Stimulated activated CD8-positive, alpha-beta memory T cell treated with anti-CD3 and anti-CD28 coated beads, Interleukin-7, amount 100 ng/mL, for 1 hour (primary cell): ENCODE data around the gene IRF2.

ENCODE experiments used
- DNase-seq, 2 donors: peaks; one replicate each; pipeline ENCODE4 v3.0.0-alpha.2; 2020; ENCODE audit warnings: low read depth in 2 of 2

Gene IRF2

GRCh38 chr4:184474263-184475095, at the start of gene IRF2:
IRF2 (minus strand) TSS chr4:184474550; CDS start chr4:184429064, 45,486 bp downstream.
- DNase-seq: peak; percentile 85 to 92

DNA sequence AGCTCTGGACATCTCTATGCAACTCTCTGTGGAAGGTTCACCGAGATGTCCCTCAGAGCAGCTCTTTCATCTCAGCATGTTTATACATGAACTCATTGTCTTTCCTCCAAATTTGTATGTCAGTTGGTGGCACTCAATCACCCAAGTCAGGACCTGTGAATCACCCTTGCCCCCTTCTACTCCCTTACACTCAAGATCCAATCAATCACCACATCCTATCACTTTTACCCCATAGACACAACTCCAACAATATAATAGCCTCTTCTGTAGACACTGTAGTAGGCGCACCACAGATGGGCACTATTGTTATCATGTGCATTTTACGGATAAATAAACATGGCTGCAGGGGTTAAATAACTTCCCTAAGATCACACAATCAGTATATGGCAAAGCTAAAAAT, 41.3 kb upstream of the IRF2 start:
- DNase-seq: no peak

- no peak for DNase-seq
Measured at GRCh38 chr4:184514121-184514988, 40.0 kb upstream of the IRF2 start.

GRCh38 chr4:184513802-184514120, 39.4 kb upstream of the IRF2 start:
- no peak for DNase-seq

- no peak for DNase-seq
Measured at GRCh38 chr4:184511156-184511555, 36.8 kb upstream of the IRF2 start.

DNA sequence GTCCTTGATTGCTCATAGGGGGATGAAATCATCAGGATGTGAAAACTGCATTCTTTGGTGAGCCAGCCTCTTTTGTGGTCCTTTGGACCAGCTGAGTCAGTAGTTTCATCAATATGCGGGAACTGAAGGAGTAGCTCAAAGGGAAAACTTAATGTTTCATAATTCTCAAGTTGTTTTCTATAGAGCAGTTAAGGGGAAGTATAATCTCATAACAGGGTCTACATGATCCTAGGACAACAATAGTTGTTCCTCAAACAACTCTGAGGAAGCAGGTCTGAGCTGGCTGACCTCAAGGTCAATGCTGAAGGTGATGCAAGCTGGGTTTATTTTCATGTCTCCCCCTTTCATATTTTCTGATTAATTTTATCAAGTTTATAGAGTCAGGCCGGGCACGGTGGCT, 36.1 kb upstream of the IRF2 start:
- no peak for DNase-seq

GRCh38 chr4:184506527-184507121, 32.3 kb upstream of the IRF2 start:
- DNase-seq: no peak

GRCh38 chr4:184504385-184504784, 30.0 kb upstream of the IRF2 start:
- no peak for DNase-seq

DNA sequence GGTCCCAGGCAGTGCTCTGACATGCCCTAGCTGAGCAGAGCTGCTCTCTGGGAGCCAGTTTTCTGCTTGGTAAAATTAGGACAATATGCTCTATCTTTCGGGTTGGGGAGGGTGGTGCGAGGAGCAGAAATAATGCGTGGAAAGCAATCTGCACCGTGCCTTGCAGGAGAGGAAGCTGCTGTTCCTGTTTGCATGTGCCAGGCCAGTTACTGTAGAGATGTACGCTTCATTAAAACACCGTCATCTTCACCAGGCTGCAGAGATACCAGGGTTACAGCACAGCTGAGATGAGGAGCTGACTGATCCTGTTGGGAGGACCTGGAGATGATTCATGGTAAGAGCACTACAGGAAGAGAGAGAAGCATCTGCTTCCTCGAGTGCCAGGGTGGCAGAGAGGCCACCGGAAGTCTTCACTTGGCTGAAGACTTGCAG, 29.5 kb upstream of the IRF2 start:
- no peak for DNase-seq

DNA sequence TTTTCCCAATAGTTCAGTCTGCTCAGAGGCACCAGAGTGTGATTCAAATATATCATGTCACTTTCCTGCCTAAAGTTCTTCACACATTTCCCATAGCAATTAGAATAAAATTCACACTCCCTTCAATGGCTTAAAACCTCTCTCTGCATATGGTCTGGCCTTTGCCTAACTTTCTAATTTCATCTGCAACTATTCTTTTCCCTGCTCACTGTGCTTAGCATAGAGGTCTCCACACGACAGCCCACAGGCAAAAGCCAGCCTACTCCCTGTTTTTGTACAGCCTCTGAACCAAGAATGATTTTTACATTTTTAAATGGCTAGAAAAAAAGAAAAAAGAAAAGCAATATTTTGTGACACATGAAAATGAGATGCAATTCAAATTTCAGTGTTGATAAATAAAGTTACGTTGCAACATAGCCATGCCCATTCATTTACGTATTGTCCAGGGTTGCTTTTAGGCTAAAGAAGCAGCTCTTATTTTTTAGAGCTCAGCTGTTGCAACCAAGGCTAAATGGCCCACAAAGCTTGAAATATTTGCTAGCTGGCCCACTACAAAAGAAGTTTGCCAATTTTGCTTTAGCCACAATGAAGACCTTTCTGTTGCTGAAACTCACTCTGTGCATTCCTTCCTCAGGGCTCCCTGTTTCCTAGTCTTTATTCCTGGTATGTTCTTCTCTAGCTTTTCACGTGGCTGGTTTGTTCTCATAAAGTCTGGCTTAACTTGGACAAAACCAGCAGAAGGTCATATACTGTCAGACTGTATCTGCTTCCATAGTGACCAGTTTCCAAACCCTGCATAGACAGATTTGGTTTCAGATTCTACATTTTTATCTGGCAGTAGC, 26.6 kb upstream of the IRF2 start:
- DNase-seq: no peak

GRCh38 chr4:184499996-184500395, 25.6 kb upstream of the IRF2 start:
- DNase-seq: no peak

DNA sequence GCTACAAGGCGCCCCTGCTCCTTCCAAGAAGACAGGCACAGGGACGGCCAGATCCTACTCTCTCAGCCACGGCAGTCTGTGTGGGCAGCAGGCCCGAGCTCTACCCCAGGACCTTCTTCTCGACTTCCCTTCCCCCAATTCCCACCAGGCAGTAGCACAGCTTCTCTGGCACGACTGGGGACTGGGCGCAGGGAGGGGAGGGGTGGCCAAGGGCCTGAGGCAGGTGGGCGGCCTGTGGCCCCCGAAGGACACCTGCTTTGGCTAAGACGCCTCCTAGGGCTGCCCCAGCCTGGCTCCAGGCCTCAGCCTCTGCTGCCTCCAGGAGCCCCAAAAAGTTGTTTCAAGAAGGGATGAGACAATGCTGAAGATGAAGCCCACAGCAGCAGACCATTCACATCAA, 24.2 kb upstream of the IRF2 start:
- DNase-seq: no peak

- DNase-seq: no peak
Measured at GRCh38 chr4:184489771-184490170, 15.4 kb upstream of the IRF2 start.

DNA sequence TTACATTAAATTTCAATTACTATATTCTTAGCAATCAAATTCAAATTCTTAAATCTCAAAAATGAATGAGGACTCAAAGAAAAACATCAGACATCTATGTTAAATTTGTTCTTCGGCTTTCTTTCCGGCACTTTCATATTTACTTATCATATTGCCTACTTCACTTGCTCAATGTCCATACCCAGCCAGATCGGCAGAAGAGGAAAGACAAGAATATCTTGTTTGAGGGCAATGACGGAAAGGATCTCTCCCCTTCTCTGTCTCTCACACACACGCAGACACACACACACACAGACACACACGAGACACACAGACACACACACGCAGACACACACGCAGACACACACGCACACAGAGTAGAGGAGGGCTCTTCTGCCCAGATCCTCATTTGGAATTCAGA, 13.2 kb upstream of the IRF2 start:
- DNase-seq: no peak

- no peak for DNase-seq
Measured at GRCh38 chr4:184485279-184485678, 10.9 kb upstream of the IRF2 start.

- no peak for DNase-seq
Measured at GRCh38 chr4:184481544-184481943, 7.2 kb upstream of the IRF2 start.

DNA sequence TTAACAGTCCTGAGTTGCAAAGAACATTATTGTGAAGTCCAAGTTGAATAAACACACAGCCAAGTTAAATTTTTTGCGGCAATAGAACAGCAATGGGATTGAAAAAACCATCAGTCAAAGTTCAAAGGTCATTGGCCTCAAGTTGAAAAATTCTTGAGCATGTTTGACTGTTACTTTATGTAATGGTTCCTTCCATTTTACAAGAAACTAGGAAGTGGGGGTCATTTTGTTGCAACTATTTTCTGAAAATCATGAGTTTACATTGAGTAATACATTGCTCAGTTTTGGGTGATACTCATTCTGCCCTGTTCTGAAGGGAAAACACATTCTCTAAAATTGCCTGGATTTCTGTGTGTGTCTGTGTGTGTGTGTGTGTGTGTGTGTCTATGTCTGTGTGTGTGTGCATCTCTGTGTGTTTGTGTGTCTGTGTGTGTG, 5.2 kb upstream of the IRF2 start:
- no peak for DNase-seq

- DNase-seq: no peak
Measured at GRCh38 chr4:184477201-184477999, 3.0 kb upstream of the IRF2 start.

- no peak for DNase-seq
Measured at GRCh38 chr4:184476695-184477094, 2.3 kb upstream of the IRF2 start.

GRCh38 chr4:184475498-184475897, 1.1 kb upstream of the IRF2 start:
- DNase-seq: no peak

- DNase-seq: peak in 1 of 2 donors; percentile 10
Measured at GRCh38 chr4:184475096-184475461, 729 bp upstream of the IRF2 start.
